ENCODE data around the gene COQ10B.
"Not testable (repeated sequence)": the region's sequence is repeated elsewhere in the genome, so short reads cannot be mapped to it uniquely, and the experiment has no call there.

Gene COQ10B

DNA sequence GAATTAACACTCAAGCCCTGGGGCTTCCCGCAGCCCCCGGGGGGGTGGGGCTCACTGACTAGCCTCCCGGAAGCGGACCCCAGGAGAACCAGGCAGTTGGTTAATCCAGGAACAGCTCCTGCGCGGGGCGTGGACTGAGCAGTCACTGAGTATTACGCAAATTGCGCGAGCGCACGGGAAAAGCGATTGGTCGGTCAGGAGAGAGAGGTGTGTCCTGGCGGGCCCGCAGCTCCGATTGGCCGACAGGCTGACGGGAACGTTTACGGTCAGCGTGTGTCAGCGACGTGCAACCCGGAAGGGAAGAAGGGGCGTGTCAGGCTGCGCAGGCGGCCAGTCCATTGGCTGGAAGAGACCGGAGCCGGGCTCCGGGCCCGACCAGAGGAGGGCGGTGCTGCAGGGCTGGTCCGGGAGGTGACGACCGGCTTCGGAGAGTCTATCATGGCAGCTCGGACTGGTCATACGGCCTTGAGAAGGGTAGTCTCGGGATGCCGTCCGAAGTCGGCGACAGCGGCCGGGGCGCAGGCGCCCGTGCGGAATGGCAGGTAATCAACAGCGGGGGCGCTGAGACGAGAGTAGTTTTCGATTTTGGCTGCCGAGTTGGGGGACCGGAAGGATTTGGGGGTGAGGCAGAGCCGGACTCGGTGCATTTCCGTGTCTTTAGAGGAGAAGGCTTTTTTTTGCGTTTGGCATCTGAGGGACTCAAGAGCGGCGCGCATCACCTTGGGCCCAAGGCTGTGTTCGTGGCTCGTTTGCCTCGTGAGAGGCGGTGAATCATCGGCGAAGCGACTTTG lies at the start of gene COQ10B:
COQ10B (plus strand) TSS at position 430 of the 791 bp plus-strand sequence; CDS start at position 439, 9 bp downstream.
- DNase-seq (ENCODE audit: extremely low read depth in 1 of 2, low read depth in 1 of 2), result peak; percentile 96 to 99

DNA sequence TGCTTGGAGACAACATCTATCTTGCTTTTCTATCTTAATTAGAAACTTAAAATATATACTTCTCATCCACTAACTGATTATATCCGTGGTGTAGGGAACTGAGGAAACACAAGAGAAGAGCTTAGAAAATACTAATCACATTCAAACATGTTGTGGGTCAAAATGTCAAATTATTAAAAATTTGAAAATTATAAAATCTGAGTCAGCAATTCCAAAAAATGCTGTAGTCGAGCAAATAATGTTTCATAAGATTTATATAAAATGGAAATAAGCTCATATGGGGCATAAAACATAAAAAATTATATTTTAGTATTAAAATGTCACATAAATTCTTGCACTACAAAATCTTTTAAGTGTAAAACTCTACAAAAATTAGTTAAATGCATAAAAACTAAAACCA lies 47.8 kb upstream of the COQ10B start:
- no peak for DNase-seq (ENCODE audit: extremely low read depth in 1 of 2, low read depth in 1 of 2)

DNA sequence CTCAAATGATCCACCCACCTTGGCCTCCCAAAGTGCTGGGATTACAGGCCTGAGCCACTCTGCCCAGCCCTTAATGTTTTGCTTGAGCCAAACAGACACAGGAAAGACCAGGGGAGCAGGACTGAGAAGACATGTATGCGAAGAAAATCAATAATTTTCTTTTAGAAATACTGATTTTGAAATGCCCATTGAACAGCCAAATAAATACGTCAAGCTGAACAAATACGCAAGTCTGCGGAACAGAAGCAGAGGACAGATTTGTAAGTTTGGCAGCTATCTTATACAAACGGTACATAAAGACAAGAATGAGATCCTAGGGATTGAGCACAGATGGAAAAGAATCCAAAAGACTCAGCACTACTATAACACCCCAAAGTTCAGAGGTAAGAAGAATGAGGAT lies 39.3 kb upstream of the COQ10B start:
- no peak for DNase-seq (ENCODE audit: extremely low read depth in 1 of 2, low read depth in 1 of 2)

DNA sequence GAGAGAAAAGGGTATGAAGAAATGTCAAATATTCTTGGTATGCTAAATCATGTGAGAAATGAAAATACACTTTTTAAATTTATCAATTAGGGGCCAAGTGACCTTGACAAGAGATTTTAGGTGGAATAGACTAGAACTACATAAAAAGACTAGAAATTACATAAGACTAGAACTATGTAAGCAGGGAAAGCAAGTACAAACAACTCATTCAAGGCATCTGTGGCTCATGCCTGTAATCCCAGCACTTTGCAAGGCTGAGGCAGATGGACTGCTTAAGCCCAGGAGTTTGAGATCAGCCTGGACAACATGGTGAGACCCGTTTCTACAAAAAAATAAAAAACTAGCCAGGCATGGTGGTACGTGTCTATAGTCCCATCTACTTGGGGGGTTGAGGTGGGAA lies 38.8 kb upstream of the COQ10B start:
- DNase-seq (ENCODE audit: extremely low read depth in 1 of 2, low read depth in 1 of 2), result no peak

DNA sequence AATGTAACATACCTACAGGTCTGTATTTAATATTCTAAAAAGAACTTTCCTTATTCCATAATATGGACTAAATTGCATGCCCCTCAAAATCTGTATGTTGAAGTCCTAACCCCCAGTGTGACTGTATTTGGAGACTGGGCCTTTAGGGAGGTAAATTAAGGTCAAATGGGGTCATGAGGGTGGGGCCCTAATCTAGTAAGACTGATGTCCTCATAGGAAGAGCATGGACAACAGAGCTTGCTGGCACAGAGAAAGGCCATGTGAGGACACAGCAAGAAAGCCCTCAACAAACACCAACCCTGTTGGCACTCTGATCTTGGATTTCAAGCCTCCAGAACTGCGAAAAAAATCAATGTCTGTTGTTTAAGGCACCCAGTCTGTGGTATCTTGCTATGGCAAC lies 37.1 kb upstream of the COQ10B start:
- no peak for DNase-seq (ENCODE audit: extremely low read depth in 1 of 2, low read depth in 1 of 2)

DNA sequence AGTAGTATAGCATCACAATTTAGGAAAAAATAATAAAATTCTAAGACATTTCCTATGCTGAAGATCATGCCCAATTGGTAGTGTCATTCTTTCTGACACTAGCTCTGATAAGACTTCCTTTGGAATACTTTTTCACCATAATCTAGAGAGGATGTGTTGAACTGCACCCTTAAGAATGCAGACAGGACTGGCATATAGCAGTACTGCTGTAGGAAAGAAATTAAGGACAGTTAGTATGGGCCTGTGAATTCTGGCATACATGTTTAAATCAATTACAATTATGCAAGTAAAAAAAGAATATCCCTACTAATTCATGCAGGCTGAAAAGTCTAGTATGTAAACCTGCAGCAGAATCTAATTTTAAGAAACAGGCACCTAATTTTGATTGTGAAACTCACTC lies 33.9 kb upstream of the COQ10B start:
- DNase-seq (ENCODE audit: extremely low read depth in 1 of 2, low read depth in 1 of 2), result no peak

DNA sequence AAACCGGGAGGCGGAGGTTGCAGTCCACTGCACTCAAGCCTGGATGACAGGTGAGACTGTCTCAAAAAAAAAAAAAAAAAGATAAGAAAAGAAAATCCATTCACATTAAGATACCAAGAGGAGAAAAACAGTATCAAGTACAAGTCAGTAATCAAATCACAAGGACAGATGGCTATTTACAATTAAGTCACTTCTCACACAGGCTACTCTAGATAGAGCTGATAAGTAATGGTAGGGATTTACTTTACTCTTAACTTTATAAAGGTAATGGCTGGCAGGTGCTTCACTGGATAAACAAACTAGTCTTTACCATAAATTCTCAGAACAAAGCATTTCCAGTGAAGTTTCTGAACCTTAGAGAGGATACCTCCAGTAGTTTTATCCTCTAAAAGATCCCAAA lies 30.0 kb upstream of the COQ10B start:
- DNase-seq (ENCODE audit: extremely low read depth in 1 of 2, low read depth in 1 of 2), result no peak

DNA sequence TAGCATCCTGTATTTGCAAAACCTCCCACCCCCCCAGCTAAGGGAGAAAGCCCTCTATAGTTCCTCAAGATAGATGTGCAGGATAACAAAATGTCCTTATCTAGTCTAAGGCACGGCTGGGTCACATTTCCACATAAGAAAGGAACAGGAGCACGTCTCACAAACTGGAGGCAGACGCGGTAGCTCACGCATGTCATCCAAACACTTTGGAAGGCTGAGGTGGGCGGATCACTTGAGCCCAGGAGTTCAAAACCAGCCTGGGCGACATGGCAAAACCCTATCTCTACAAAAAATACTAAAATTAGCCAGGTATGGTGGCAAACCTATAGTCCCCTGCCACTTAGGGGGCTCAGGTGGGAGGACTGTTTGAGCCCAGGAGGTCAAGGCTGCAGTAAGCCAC lies 27.8 kb upstream of the COQ10B start:
- no peak for DNase-seq (ENCODE audit: extremely low read depth in 1 of 2, low read depth in 1 of 2)

DNA sequence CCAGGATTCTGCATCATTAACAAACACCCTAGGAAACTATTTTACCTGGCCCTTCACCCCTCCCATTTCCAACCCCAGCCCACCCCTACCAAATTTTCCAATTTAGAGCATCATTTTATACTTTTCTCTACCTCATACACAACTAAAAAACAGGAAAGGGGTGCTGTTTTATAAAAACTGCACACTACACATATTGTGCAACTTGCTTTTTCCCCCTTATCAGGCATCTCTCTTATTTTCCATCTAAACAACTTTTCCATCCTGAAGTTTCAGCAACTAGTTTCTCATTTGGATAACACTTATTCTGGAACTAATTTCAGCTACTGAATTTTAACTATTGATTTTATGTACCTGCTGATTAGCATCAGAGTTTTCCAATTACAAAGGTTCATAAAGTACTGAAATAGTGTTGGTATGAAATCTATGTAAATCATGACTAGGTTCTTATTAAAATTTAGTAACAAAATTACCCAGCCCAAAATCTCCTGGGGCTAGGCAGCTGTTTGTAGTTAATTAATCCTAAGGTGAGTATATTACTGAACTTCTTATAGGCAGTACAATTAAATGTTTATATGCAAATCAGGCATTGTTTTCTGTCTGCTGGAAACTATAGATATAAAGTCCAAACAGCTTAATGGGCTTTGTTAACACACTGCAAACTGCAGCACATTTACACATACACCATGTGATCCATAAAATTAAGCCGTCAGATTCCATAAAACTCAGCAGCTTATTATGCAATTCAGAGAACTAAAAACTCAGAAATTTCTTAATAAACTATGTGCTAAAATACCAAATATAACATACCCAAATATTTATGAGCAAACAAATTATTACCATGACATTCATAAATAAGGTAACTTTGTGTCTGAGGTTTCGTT lies 26.4 kb upstream of the COQ10B start:
- DNase-seq (ENCODE audit: extremely low read depth in 1 of 2, low read depth in 1 of 2), result no peak

DNA sequence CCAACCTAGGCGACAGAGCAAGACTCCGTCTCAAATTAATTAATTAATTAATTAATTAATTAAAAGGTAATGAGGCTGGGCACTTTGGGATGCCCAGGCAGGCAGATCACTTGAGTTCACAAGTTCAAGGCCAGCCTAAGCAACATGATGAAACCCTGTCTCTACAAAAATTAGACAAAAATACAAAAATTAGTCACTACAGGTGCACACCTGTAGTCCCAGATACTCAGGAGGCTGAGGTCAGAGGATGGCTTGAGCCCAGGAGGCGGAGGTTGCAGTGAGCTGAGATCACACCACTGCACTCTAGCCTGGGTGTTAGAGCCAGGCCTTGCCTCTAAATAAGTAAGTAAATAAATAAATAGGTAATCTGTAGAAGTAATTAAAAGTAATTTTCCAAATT lies 25.4 kb upstream of the COQ10B start:
- DNase-seq (ENCODE audit: extremely low read depth in 1 of 2, low read depth in 1 of 2), result no peak

DNA sequence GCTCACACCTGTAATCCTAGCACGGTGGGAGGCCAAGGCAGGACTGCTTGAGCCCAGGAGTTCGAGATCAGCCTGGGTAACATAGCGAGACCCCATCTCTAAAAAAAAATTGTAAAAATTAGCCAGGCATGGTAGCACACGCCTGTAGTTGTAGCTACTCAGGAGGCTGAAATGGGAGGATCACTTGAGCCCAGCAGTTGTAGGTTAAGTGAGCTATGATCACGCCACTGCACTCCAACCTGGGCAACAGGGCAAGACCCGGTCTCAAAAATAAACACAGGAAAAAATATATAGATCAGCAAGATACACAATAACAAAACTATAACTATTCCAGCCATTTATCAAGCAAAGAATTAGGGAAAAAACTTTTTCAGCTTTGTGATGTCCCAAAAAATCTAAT lies 21.5 kb upstream of the COQ10B start:
- DNase-seq (ENCODE audit: extremely low read depth in 1 of 2, low read depth in 1 of 2), result no peak

DNA sequence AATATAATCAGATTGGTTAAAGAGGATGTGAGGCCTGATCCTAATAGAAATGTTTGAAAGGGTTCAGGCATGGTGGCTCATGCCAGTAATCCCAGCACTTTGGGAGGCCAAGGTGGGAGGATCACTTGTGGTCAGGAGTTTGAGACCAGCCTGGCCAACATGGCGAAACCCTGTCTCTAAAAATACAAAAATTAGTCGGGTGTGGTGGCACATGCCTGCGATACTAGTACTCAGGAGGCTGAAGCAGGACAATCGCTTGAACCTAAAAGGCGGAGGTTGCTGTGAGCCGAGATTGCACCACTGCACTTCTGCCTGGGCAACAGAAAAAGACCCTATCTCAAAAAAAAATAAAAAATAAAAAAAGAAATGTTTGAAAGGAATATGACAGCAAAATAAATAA lies 20.8 kb upstream of the COQ10B start:
- not testable (repeated sequence) for DNase-seq (ENCODE audit: extremely low read depth in 1 of 2, low read depth in 1 of 2)

DNA sequence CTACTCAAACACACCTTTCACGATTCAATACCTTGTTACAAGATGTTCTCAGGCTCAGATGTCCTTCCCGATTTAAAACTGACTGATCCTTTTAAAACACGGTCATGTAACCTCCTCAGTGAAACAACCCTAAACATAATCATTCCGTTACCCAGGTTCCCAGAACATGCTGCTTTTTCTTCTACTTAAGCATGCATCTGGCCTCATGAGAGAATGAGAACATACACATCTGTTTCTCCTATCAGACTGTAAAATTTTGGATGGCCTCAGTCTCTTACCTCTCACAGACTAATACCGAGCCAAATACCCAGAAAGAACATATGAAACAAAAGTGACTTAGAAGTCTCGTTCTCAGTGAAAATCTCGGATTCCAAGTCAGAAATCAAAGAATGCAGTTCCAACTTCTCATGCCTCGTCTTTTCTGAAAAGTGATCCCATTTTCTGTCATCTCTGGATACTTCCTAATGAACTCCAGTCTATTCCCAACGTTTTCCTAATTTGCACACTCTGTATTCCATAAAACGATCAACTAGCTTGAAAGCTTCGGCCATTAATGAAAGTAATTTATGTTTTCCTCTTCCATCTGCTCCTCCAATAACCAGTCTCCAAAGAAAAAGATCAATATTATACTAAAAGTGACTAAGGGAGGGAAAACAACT lies 19.4 kb upstream of the COQ10B start:
- no peak for DNase-seq (ENCODE audit: extremely low read depth in 1 of 2, low read depth in 1 of 2)

DNA sequence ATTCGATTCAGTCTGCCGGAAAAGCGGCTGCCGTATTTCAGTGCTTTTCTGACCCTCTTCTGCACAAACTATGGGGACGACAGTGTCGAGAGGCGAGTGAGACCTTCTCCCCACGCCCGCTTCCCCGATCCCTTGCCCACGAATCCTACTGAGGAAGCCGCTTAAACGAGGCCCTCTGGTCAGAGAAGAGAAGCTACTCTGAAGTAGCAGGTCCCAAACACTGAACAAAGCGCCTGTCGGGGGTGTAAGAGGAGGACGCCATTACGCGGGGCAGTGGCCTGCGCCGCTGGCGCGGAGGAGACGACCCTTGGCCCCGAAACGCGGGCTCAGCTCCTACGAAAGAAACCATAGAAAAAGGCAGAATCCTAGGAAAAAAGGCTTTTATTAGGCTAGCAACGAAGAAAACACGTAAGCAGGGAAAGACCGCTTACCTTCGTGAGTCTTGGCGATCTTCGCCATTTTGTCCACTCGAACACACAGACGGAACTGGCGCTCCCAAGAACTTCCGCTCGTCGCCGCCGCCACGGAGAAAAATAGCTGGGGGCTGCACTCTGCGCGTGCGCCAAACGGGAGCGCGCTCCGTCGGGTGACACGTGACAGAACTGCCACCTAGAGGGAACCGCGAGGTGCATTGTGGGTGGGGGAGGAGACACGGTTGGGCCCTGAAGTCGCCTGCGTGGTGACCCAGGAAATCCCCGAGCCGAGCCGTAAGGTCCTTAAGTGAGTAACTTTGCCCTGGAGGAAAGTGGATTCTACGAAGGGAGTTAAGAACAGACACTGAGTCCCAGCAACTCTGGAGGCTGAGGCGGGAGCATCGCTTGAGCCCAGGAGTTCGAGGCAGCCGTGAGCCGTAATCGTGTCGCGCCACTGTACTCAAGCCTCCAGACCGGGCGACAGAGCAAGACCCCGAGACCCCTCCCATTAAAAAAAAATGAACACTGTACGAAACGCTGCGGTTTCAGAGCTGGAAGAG lies 18.5 kb upstream of the COQ10B start, which contains the start of gene SF3B1:
SF3B1 (minus strand) TSS at position 488 of the 973 bp plus-strand sequence; CDS start at position 459, 29 bp downstream.
- DNase-seq (ENCODE audit: extremely low read depth in 1 of 2, low read depth in 1 of 2), result peak; percentile 97 to 99

DNA sequence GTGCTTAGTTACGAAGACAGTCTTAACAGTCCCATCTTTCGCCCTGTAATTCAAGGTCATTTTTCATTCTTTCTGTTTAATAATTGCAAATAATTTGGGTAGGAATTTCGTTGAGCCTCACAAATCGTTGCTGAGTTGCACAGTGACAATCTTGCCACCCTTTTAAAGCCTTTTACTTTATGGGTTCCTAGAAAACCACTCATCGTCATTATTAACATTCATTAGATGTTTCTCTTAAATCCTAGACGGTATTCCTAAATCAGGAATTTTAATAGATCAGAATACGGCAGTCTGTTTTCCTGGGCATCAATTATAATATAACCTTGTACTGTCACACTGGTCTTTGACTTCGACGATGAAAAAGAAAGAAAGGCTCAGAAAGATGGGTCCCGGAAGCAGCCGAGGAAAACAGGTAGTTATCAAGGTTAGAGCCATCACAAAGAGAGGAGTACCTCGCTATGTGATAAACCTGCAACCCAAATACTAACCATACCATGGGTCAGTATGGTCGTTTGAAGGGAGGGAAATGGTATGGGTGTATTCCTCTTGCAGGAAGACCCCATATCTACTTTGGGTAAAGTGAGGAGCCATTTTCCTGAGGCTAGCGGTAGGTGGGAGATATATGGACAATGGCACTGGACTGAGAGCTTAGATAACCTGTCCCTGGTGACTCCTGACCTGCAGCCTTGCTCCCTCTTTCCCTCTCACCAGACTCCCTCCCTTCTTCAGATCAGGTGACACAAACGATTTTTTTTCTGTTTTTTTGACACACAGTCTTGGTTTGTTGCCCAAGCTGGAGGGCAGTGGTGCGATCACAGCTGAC lies 17.5 kb upstream of the COQ10B start:
- DNase-seq (ENCODE audit: extremely low read depth in 1 of 2, low read depth in 1 of 2), result no peak

DNA sequence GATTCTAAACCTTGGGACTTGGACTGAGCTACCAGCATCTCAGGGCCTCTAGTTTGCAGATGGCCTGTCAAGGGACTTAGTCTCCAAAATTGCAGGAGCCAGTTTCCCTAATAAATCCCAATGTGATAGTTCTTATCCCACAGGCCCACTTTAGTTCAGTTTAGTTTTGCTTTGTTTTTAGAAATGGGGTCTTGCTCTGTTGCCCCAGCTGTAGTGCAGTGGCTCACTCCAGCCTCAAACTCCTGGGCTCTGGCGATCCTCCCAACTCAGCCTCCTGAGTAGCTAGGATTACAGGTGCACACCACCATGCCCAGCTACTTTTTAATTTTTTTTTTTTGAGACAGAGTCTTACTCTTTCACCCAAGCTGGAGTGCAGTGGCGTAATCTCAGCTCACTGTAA lies 16.0 kb upstream of the COQ10B start:
- DNase-seq (ENCODE audit: extremely low read depth in 1 of 2, low read depth in 1 of 2), result no peak

DNA sequence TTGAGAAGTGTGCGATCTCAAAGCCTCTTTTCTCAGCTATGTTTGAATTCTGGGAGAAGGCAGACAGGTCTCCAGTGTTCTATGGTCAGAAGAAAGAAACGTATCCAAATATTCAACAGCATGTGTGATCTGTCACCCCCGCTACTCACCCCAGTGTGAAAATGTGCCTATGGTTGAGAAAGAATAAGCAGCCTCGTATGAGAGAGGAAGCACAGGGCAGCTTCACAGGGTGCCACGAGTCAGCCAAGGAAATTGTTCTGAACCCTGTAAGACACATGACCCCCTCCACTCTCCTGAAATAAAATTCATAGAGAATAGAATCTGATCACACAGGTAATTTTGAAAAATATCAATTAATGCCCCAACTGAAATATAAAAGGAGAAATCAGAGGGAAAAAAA lies 10.5 kb upstream of the COQ10B start:
- DNase-seq (ENCODE audit: extremely low read depth in 1 of 2, low read depth in 1 of 2), result no peak

DNA sequence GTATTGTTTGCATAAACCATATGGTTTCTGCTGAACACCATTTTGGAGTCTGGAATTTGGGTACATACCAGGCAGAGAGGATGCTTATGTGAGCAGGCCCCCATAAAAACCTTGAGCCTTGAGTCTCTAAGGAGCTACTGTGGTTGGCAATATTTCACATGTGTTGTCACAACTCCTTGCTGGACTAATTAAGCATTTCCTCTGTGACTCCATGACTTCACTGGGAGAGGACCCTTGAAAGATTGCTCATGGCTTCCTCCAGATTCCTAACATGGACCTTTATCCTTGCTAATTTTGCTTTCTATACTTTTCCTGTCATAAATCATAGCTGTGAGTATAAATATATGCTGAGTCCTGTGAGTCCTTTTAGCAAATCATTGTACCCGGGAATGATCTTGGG lies 7.6 kb upstream of the COQ10B start:
- DNase-seq (ENCODE audit: extremely low read depth in 1 of 2, low read depth in 1 of 2), result no peak

DNA sequence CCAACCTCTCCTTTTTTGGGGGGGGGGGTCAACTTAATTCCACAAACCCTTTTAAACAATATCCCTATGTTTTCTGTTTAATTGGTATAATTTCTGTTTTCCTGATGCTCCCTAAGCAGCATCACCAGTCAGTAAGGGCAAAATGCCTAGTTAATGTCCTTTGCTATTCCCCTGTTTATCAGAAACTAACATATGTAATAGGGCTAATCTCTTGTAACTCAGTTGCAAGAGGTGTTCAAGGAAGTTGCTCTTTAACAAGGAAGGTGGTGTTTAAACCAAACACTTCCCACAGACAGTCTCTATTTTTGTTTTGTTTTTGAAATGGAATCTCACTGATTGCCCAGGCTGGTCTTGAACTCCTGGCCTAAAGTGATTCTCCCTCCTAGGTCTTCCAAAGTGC lies 6.5 kb upstream of the COQ10B start:
- no peak for DNase-seq (ENCODE audit: extremely low read depth in 1 of 2, low read depth in 1 of 2)

Data from stimulated activated CD8-positive, alpha-beta memory T cell treated with anti-CD3 and anti-CD28 coated beads, Interleukin-7, amount 100 ng/mL, for 48 hours (primary cell).